Bronchial epithelial cell (primary cell): ENCODE results near the gene ELMO1. TPM values are rescaled to one million over a fixed set of nuclear protein-coding genes. Genes with fewer than 3 reads are reported as not detected.
A peak's percentile ranks its signal among the peaks of the same experiment; 100 is the strongest.

Experiments used
- DNase-seq: peaks from one replicate; pipeline ENCODE4 v3.0.0-alpha.2; 2010; ENCODE audit warnings: low read depth
- FAIRE-seq: peaks from 2 replicates; lab custom pipeline; 2011; peaks lifted over from hg19 to GRCh38; lab: Jason Lieb, UNC
- H3K27me3 ChIP-seq: 2 replicates; pipeline ENCODE4 v1.5.1; 2011; ENCODE audit warnings: low read length; ENCODE audit not compliant: control insufficient read depth, insufficient read depth
- H3K36me3 ChIP-seq: 2 replicates; pipeline ENCODE4 v1.5.1; 2011; ENCODE audit warnings: low read length; ENCODE audit not compliant: control insufficient read depth, insufficient read depth
- H3K4me3 ChIP-seq: 2 replicates; pipeline ENCODE4 v1.5.1; 2011; ENCODE audit warnings: mild to moderate bottlenecking, low read depth, low read length, control low read depth
- total RNA-seq: library from RNA; depleted of rRNA; stranded (reverse); fragments of >200 nt; gene quantifications from 2 replicates; pipeline ENCODE4 v1.2.1, GENCODE V29; 2014
- TF ChIP-seq, protein P1 (sequence below): IDR thresholded peaks from 2 replicates; pipeline ENCODE4 v1.5.1; 2011; ENCODE audit warnings: mild to moderate bottlenecking, moderate library complexity, low read length, control low read depth, inconsistent platforms; ENCODE audit not compliant: insufficient read depth, severe bottlenecking

Gene ELMO1
- total RNA-seq, 1 donor from 2014 or later = under 0.01 TPM

GRCh38 chr7:36874041-36874440 lies 574.6 kb downstream of the ELMO1 start:
- TF ChIP-seq, protein P1, sequence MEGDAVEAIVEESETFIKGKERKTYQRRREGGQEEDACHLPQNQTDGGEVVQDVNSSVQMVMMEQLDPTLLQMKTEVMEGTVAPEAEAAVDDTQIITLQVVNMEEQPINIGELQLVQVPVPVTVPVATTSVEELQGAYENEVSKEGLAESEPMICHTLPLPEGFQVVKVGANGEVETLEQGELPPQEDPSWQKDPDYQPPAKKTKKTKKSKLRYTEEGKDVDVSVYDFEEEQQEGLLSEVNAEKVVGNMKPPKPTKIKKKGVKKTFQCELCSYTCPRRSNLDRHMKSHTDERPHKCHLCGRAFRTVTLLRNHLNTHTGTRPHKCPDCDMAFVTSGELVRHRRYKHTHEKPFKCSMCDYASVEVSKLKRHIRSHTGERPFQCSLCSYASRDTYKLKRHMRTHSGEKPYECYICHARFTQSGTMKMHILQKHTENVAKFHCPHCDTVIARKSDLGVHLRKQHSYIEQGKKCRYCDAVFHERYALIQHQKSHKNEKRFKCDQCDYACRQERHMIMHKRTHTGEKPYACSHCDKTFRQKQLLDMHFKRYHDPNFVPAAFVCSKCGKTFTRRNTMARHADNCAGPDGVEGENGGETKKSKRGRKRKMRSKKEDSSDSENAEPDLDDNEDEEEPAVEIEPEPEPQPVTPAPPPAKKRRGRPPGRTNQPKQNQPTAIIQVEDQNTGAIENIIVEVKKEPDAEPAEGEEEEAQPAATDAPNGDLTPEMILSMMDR = no peak
- FAIRE-seq (peak; percentile 36), DNase-seq (no peak)
- Histone ChIP-seq H3K36me3 (no peaks in the 10 kb centered on the region), H3K27me3 (no peaks in the 10 kb centered on the region), H3K4me3 (no peak overlapping the region)

- no peaks in the 10 kb centered on the region for H3K27me3 ChIP-seq
- no peaks in the 10 kb centered on the region for H3K36me3 ChIP-seq
- DNase-seq = no peak
- no peak overlapping the region for H3K4me3 ChIP-seq
- TF ChIP-seq, protein P1 = no peak
- FAIRE-seq = no peak
Observed at GRCh38 chr7:36871863-36872262, 576.8 kb downstream of the ELMO1 start.

- H3K27me3 ChIP-seq = no peaks in the 10 kb centered on the region
- H3K4me3 ChIP-seq = no peak overlapping the region
- TF ChIP-seq, protein P1 = no peak
- FAIRE-seq = no peak
- H3K36me3 ChIP-seq = no peaks in the 10 kb centered on the region
- no peak for DNase-seq
Observed at GRCh38 chr7:36871355-36871738, 577.3 kb downstream of the ELMO1 start.

GRCh38 chr7:36870625-36871354 lies 577.9 kb downstream of the ELMO1 start:
- DNase-seq (no peak), FAIRE-seq (no peak)
- H3K36me3 ChIP-seq = no peaks in the 10 kb centered on the region
- H3K27me3 ChIP-seq = no peaks in the 10 kb centered on the region
- H3K4me3 ChIP-seq = no peak overlapping the region
- TF ChIP-seq, protein P1 = no peak

- H3K36me3 ChIP-seq = no peaks in the 10 kb centered on the region
- FAIRE-seq = no peak
- TF ChIP-seq, protein P1 = no peak
Observed at GRCh38 chr7:36868727-36869411, 579.8 kb downstream of the ELMO1 start.

More at GRCh38 chr7:36868727-36869411, 579.8 kb downstream of the ELMO1 start:
- Histone ChIP-seq H3K27me3 (no peaks in the 10 kb centered on the region), H3K4me3 (no peak overlapping the region)
- no peak for DNase-seq
